H1 (cell line): ENCODE measurements around the gene TRPM6. TPM values are rescaled to one million over a fixed set of nuclear protein-coding genes. Genes with fewer than 3 reads are reported as not detected.

Experiments
- CTCF ChIA-PET: fragments of 300-600 bp; sonication (Branson Sonifier 250); formaldehyde crosslinking; loops from one replicate; lab custom pipeline; 2021; ENCODE audit not compliant: partially characterized antibody; lab: Charles Lee
- POLR2A ChIA-PET: fragments of 300-600 bp; sonication (Branson Sonifier 250); formaldehyde crosslinking; loops from one replicate; lab custom pipeline; 2021; ENCODE audit warnings: inconsistent platforms; ENCODE audit not compliant: partially characterized antibody; lab: Charles Lee
- DNase-seq, 2 experiments: peaks; one replicate each; pipeline versions ENCODE4 v3.0.0 to v3.0.0-alpha.2; 2010 to 2022; ENCODE audit warnings: low spot score in 2 of 2, low read depth in 1 of 2, mixed read lengths in 1 of 2
- FAIRE-seq: peaks from 2 replicates; lab custom pipeline; 2011; peaks lifted over from hg19 to GRCh38; lab: Jason Lieb, UNC
- H2AFZ ChIP-seq: 2 replicates; pipeline ENCODE4 v1.8.1; 2012; ENCODE audit warnings: low read length, inconsistent platforms
- H2AK5ac ChIP-seq: 2 replicates; pipeline ENCODE4 v1.6.1; 2013; ENCODE audit warnings: low read depth, low read length
- H2BK120ac ChIP-seq: replicated peaks from 2 replicates; pipeline ENCODE3; 2013; ENCODE audit warnings: low read depth, low read length, inconsistent platforms
- H2BK12ac ChIP-seq: 2 replicates; pipeline ENCODE4 v1.6.1; 2013; ENCODE audit warnings: low read depth, low read length
- H2BK15ac ChIP-seq: 2 replicates; pipeline ENCODE4 v1.6.1; 2013; ENCODE audit warnings: low read length
- H2BK20ac ChIP-seq: 2 replicates; pipeline ENCODE4 v1.6.1; 2013; ENCODE audit warnings: low read length
- H2BK5ac ChIP-seq: 2 replicates; pipeline ENCODE4 v1.6.1; 2013; ENCODE audit warnings: low read depth, low read length
- H3K14ac ChIP-seq: 2 replicates; pipeline ENCODE4 v1.6.1; 2013; ENCODE audit warnings: inconsistent platforms; ENCODE audit not compliant: insufficient read length
- H3K18ac ChIP-seq: 2 replicates; pipeline ENCODE4 v1.6.1; 2013; ENCODE audit warnings: low read length; ENCODE audit errors: extremely low read depth
- H3K23ac ChIP-seq: 2 replicates; pipeline ENCODE4 v1.6.1; 2013; ENCODE audit warnings: inconsistent platforms; ENCODE audit not compliant: insufficient read length
- H3K23me2 ChIP-seq: 2 replicates; pipeline ENCODE4 v1.6.1; 2013; ENCODE audit warnings: low read depth, low read length
- H3K27ac ChIP-seq: 2 replicates; pipeline ENCODE4 v1.6.1; 2011; ENCODE audit warnings: low read depth, low read length, inconsistent platforms
- H3K27me3 ChIP-seq, 4 experiments: replicated peaks in 1 of 4; 1 replicate in 1 of 4; 2 replicates in 3 of 4; pipeline versions ENCODE4 v1.6.1 to v1.8.1; 2011 to 2013; ENCODE audit warnings: low read length in 3 of 4, mild to moderate bottlenecking in 3 of 4, inconsistent platforms in 2 of 4, mixed read lengths in 2 of 4, moderate library complexity in 1 of 4; ENCODE audit not compliant: control insufficient read depth in 3 of 4, insufficient read depth in 3 of 4; ENCODE audit errors: extremely low read depth in 1 of 4
- H3K36me3 ChIP-seq, 4 experiments: 2 replicates each; pipeline versions ENCODE4 v1.6.1 to v1.8.1; 2011 to 2013; ENCODE audit warnings: mild to moderate bottlenecking in 4 of 4, low read length in 3 of 4, moderate library complexity in 2 of 4, control low read depth in 1 of 4, inconsistent platforms in 1 of 4; ENCODE audit not compliant: insufficient read depth in 4 of 4, control insufficient read depth in 2 of 4
- H3K4ac ChIP-seq: replicated peaks from 2 replicates; pipeline ENCODE3; 2013; ENCODE audit warnings: low read length, low read depth, mixed read lengths, inconsistent platforms; ENCODE audit not compliant: insufficient read length
- H3K4me1 ChIP-seq, 4 experiments: replicated peaks in 1 of 4; 1 replicate in 1 of 4; 2 replicates in 3 of 4; pipeline versions ENCODE4 v1.6.1 to v1.8.1; 2011 to 2013; ENCODE audit warnings: low read length in 3 of 4, inconsistent platforms in 2 of 4, mixed read lengths in 1 of 4; ENCODE audit not compliant: insufficient read depth in 4 of 4, control insufficient read depth in 3 of 4
- H3K4me2 ChIP-seq, 2 experiments: 2 replicates each; pipeline versions ENCODE4 v1.6.1 to v1.8.1; 2011 to 2013; ENCODE audit warnings: low read depth in 2 of 2, low read length in 2 of 2, control low read depth in 1 of 2, inconsistent platforms in 1 of 2, mild to moderate bottlenecking in 1 of 2; ENCODE audit not compliant: insufficient read depth in 1 of 2
- H3K4me3 ChIP-seq, 4 experiments: fragments of 200-600, 300-600 bp in 1 of 4; sonication (generic), shearing (Covaris generic), sonication (Bioruptor Twin) in 1 of 4; 2 replicates each; pipeline versions ENCODE4 v1.5.1 to v1.8.1; 2011 to 2016; ENCODE audit warnings: low read length in 4 of 4, low read depth in 3 of 4, control low read depth in 2 of 4, inconsistent platforms in 2 of 4, mild to moderate bottlenecking in 2 of 4, mixed read lengths in 1 of 4, moderate library complexity in 1 of 4; ENCODE audit not compliant: insufficient read depth in 2 of 4; ENCODE audit errors: extremely low read depth in 1 of 4
- H3K56ac ChIP-seq: replicated peaks from 2 replicates; pipeline ENCODE3; 2013; ENCODE audit warnings: low read depth, mild to moderate bottlenecking, mixed read lengths, low read length, inconsistent platforms; ENCODE audit not compliant: insufficient read length
- H3K79me1 ChIP-seq: 2 replicates; pipeline ENCODE4 v1.6.1; 2013; ENCODE audit warnings: low read depth, low read length, control low read depth
- H3K79me2 ChIP-seq, 2 experiments: 2 replicates each; pipeline versions ENCODE4 v1.6.1 to v1.8.1; 2012 to 2013; ENCODE audit warnings: low read length in 2 of 2, mild to moderate bottlenecking in 2 of 2, inconsistent platforms in 1 of 2; ENCODE audit not compliant: insufficient read depth in 2 of 2, control insufficient read depth in 1 of 2
- H3K9ac ChIP-seq, 4 experiments: replicated peaks in 1 of 4; 1 replicate in 1 of 4; 2 replicates in 3 of 4; pipeline versions ENCODE4 v1.6.1 to v1.8.1; 2011 to 2013; ENCODE audit warnings: low read depth in 3 of 4, low read length in 3 of 4, control low read depth in 2 of 4, mild to moderate bottlenecking in 2 of 4, moderate library complexity in 2 of 4, inconsistent platforms in 1 of 4; ENCODE audit errors: extremely low read depth in 1 of 4
- H3K9me3 ChIP-seq, 2 experiments: 2 replicates each; pipeline versions ENCODE4 v1.6.1 to v1.8.1; 2012 to 2013; ENCODE audit warnings: mild to moderate bottlenecking in 2 of 2, moderate library complexity in 2 of 2, control low read depth in 1 of 2, inconsistent platforms in 1 of 2, low read depth in 1 of 2, low read length in 1 of 2, mixed read lengths in 1 of 2; ENCODE audit not compliant: insufficient read depth in 2 of 2
- H4K20me1 ChIP-seq, 2 experiments: replicated peaks in 1 of 2; 2 replicates each; pipeline versions ENCODE3 to v1.8.1; 2011 to 2013; ENCODE audit warnings: inconsistent platforms in 2 of 2, low read length in 2 of 2, mild to moderate bottlenecking in 1 of 2; ENCODE audit not compliant: insufficient read depth in 2 of 2, control insufficient read depth in 1 of 2
- H4K5ac ChIP-seq: 2 replicates; pipeline ENCODE4 v1.6.1; 2013; ENCODE audit warnings: low read length, low read depth, mixed read lengths, inconsistent platforms; ENCODE audit not compliant: insufficient read length
- H4K8ac ChIP-seq: 2 replicates; pipeline ENCODE4 v1.8.0; 2013; ENCODE audit warnings: mild to moderate bottlenecking, moderate library complexity, low read length, inconsistent platforms; ENCODE audit not compliant: insufficient read depth; ENCODE audit errors: extremely low read depth
- H4K91ac ChIP-seq: replicated peaks from 2 replicates; pipeline ENCODE3; 2013; ENCODE audit warnings: low read length, mixed read lengths, inconsistent platforms; ENCODE audit not compliant: insufficient read length
- CHD2 ChIP-seq: IDR thresholded peaks from 2 replicates; pipeline ENCODE4 v1.6.1; 2012; ENCODE audit warnings: low read length, improper control_type of control experiment
- CREB1 ChIP-seq: IDR thresholded peaks from 2 replicates; pipeline ENCODE4 v1.6.1; 2012; ENCODE audit warnings: inconsistent platforms
- EGR1 ChIP-seq: IDR thresholded peaks from 2 replicates; pipeline ENCODE4 v1.6.1; 2011; ENCODE audit warnings: low read depth, low read length, borderline replicate concordance
- KDM5A ChIP-seq: fragments of 200-600 bp; IDR thresholded peaks from 2 replicates; pipeline ENCODE4 v1.7.1; 2012; ENCODE audit warnings: mild to moderate bottlenecking, low read length, inconsistent platforms, mixed read lengths
- PHF8 ChIP-seq: fragments of 200-600 bp; sonication (generic); conservative IDR thresholded peaks from 2 replicates; pipeline ENCODE4 v1.7.1; 2012; ENCODE audit warnings: low read depth, mild to moderate bottlenecking, inconsistent platforms, low read length, moderate library complexity
- SAP30 ChIP-seq: fragments of 300-600 bp; sonication (generic); IDR thresholded peaks from 2 replicates; pipeline ENCODE4 v1.7.1; 2012; ENCODE audit warnings: low read length, moderate library complexity, mild to moderate bottlenecking, inconsistent platforms; ENCODE audit not compliant: insufficient read depth, insufficient replicate concordance
- SIN3A ChIP-seq, 2 experiments: IDR thresholded peaks in 1 of 2; conservative IDR thresholded peaks in 1 of 2; 2 replicates each; pipeline ENCODE4 v1.6.1; 2011 to 2012; ENCODE audit warnings: low read length in 2 of 2, improper control_type of control experiment in 1 of 2, low read depth in 1 of 2, mild to moderate bottlenecking in 1 of 2
- SIRT6 ChIP-seq: IDR thresholded peaks from one replicate; pipeline ENCODE4 v1.7.1; 2012; ENCODE audit warnings: low read length, inconsistent platforms
- TAF1 ChIP-seq: IDR thresholded peaks from 2 replicates; pipeline ENCODE4 v1.6.1; 2011; ENCODE audit warnings: mild to moderate bottlenecking, low read depth, low read length
- TAF7 ChIP-seq: optimal IDR thresholded peaks from 2 replicates; pipeline ENCODE3; 2011; ENCODE audit warnings: low read depth, mild to moderate bottlenecking, inconsistent platforms, low read length, moderate library complexity, borderline replicate concordance
- USF2 ChIP-seq: IDR thresholded peaks from 2 replicates; pipeline ENCODE4 v1.6.1; 2011; ENCODE audit warnings: low read length, improper control_type of control experiment
- YY1 ChIP-seq: IDR thresholded peaks from 2 replicates; pipeline ENCODE4 v1.6.1; 2011; ENCODE audit warnings: low read depth, mild to moderate bottlenecking, low read length
- polyA plus RNA-seq, 7 experiments: library from polyadenylated mRNA; depleted of rRNA in 3 of 7; stranded (reverse) in 5 of 7; unstranded in 2 of 7; fragments of >200 nt in 5 of 7; fragments of 200-250 nt in 2 of 7; gene quantifications; 1 replicate in 5 of 7; 2 replicates in 1 of 7; 4 replicates in 1 of 7; pipeline versions ENCODE4 v1.2.1 to v1.2.3, GENCODE V29; 2011 to 2013; ENCODE audit warnings: missing spikeins in 2 of 7, mixed read lengths in 2 of 7
- total RNA-seq: library from RNA; stranded (reverse); fragmentation: NEBNext Ultra II Directional; extraction: Animal tissue kit (Norgen Biotek cat#: 25700); gene quantifications from 2 replicates; pipeline ENCODE4 v1.2.1, GENCODE V29; 2021
- TF ChIP-seq, protein P1 (sequence below): IDR thresholded peaks from 2 replicates; pipeline ENCODE4 v1.6.1; 2012; ENCODE audit warnings: low read length, inconsistent platforms

The TRPM6 gene
- total and polyA plus RNA-seq, 2 of the 8 experiments (the other 6 are each of a cell fraction or from before 2014, with no cell fraction given), result 0.45 to 1.5 TPM

GRCh38 chr9:74901001-74901400, 13.3 kb upstream of the TRPM6 start:
- H3K79me1 ChIP-seq, result no peaks in the 10 kb centered on the region
- no peak overlapping the region for H2BK12ac ChIP-seq
- H3K79me2 ChIP-seq, result no peaks in the 10 kb centered on the region
- H3K9ac ChIP-seq, result no peak overlapping the region
- H3K4me2 ChIP-seq, result no peak overlapping the region
- H4K5ac ChIP-seq, result no peak overlapping the region
- POLR2A ChIA-PET, result no interaction called here
- no peak for DNase-seq
- no peak overlapping the region for H3K18ac ChIP-seq
- H3K4me3 ChIP-seq, result no peak overlapping the region
- no peak overlapping the region for H3K23ac ChIP-seq
- no peaks in the 10 kb centered on the region for H3K4me1 ChIP-seq
- H4K20me1 ChIP-seq, result no peaks in the 10 kb centered on the region
- H3K27ac ChIP-seq, result no peak overlapping the region
- no peak for FAIRE-seq
- H3K9me3 ChIP-seq, result no peaks in the 10 kb centered on the region
- no peak overlapping the region for H4K8ac ChIP-seq
- no peaks in the 10 kb centered on the region for H3K36me3 ChIP-seq
- H3K23me2 ChIP-seq, result no peaks in the 10 kb centered on the region
- no peak overlapping the region for H2BK120ac ChIP-seq
- H3K27me3 ChIP-seq, result no peaks in the 10 kb centered on the region
- no peak overlapping the region for H4K91ac ChIP-seq
- no peak overlapping the region for H2AFZ ChIP-seq
- CTCF ChIA-PET, result no interaction called here
- H2BK20ac ChIP-seq, result no peak overlapping the region
- no peak overlapping the region for H2BK15ac ChIP-seq
- no peak overlapping the region for H2BK5ac ChIP-seq
- H3K4ac ChIP-seq, result no peak overlapping the region
- no peak overlapping the region for H3K14ac ChIP-seq
- no peak overlapping the region for H2AK5ac ChIP-seq
- H3K56ac ChIP-seq, result no peak overlapping the region
- no peak for TF ChIP-seq CHD2
- TF ChIP-seq PHF8, result no peak
- TF ChIP-seq KDM5A, result no peak
- no peak for TF ChIP-seq SIRT6
- TF ChIP-seq SIN3A (conservative IDR thresholded peaks at IDR 0.05 in 1 of 2, IDR thresholded peaks at IDR 0.05 in 1 of 2; ENCODE audit: low read depth in 1 of 2, low read length in 2 of 2), result no peak
- no peak for TF ChIP-seq EGR1
- no peak for TF ChIP-seq TAF1
- no peak for TF ChIP-seq YY1
- TF ChIP-seq CREB1, result no peak
- TF ChIP-seq USF2, result no peak
- TF ChIP-seq SAP30, result no peak
- TF ChIP-seq, protein P1, sequence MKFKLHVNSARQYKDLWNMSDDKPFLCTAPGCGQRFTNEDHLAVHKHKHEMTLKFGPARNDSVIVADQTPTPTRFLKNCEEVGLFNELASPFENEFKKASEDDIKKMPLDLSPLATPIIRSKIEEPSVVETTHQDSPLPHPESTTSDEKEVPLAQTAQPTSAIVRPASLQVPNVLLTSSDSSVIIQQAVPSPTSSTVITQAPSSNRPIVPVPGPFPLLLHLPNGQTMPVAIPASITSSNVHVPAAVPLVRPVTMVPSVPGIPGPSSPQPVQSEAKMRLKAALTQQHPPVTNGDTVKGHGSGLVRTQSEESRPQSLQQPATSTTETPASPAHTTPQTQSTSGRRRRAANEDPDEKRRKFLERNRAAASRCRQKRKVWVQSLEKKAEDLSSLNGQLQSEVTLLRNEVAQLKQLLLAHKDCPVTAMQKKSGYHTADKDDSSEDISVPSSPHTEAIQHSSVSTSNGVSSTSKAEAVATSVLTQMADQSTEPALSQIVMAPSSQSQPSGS, result no peak
- TF ChIP-seq TAF7, result no peak
